ENCODE measurements around the gene ADH6.

Gene ADH6

GRCh38 chr4:99207911-99208718, 10.9 kb downstream of the ADH6 start:
- DNase-seq (ENCODE audit: low read depth) = no peak
- in situ Hi-C loops (cut with HindIII; ENCODE audit: low sequenced_read_pairs) = no loop called here
- H3K4me3 ChIP-seq (ENCODE audit: low read depth, low read length) = no peak overlapping the region
- TF ChIP-seq CTCF (IDR thresholded peaks at IDR 0.05; ENCODE audit: low read depth, low read length, missing control alignments) = no peak

GRCh38 chr4:99207069-99207743, 11.8 kb downstream of the ADH6 start:
- in situ Hi-C loops (cut with HindIII; ENCODE audit: low sequenced_read_pairs) = no loop called here
- no peak overlapping the region for H3K4me3 ChIP-seq (ENCODE audit: low read depth, low read length)
- DNase-seq (ENCODE audit: low read depth) = no peak
- TF ChIP-seq CTCF (IDR thresholded peaks at IDR 0.05; ENCODE audit: low read depth, low read length, missing control alignments) = no peak

GRCh38 chr4:99205153-99205979, 13.7 kb downstream of the ADH6 start:
- in situ Hi-C loops (cut with HindIII; ENCODE audit: low sequenced_read_pairs) = no loop called here
- DNase-seq (ENCODE audit: low read depth) = no peak

GRCh38 chr4:99202536-99202935, 16.5 kb downstream of the ADH6 start:
- in situ Hi-C loops (cut with HindIII; ENCODE audit: low sequenced_read_pairs) = no loop called here
- no peak overlapping the region for H3K4me3 ChIP-seq (ENCODE audit: low read depth, low read length)
- DNase-seq (ENCODE audit: low read depth) = no peak
- TF ChIP-seq CTCF (IDR thresholded peaks at IDR 0.05; ENCODE audit: low read depth, low read length, missing control alignments) = no peak

More at GRCh38 chr4:99205153-99205979, 13.7 kb downstream of the ADH6 start:
- H3K4me3 ChIP-seq (ENCODE audit: low read depth, low read length) = no peak overlapping the region
- TF ChIP-seq CTCF (IDR thresholded peaks at IDR 0.05; ENCODE audit: low read depth, low read length, missing control alignments) = no peak

- no peak overlapping the region for H3K4me3 ChIP-seq (ENCODE audit: low read depth, low read length)
- DNase-seq (ENCODE audit: low read depth) = no peak
- no peak for TF ChIP-seq CTCF (IDR thresholded peaks at IDR 0.05; ENCODE audit: low read depth, low read length, missing control alignments)
- in situ Hi-C loops (cut with HindIII; ENCODE audit: low sequenced_read_pairs) = no loop called here
These were observed 17.0 kb downstream of the ADH6 start for GRCh38 chr4:99202094-99202493.

- no peak for DNase-seq (ENCODE audit: low read depth)
- no peak for TF ChIP-seq CTCF (IDR thresholded peaks at IDR 0.05; ENCODE audit: low read depth, low read length, missing control alignments)
- no peak overlapping the region for H3K4me3 ChIP-seq (ENCODE audit: low read depth, low read length)
- in situ Hi-C loops (cut with HindIII; ENCODE audit: low sequenced_read_pairs) = no loop called here
These were observed 17.4 kb downstream of the ADH6 start for GRCh38 chr4:99201690-99202089.

Data from astrocyte of the cerebellum (primary cell).